Measurements from ENCODE around the gene WNT8B.

WNT8B gene

GRCh38 chr10:100482834-100483185, 20.0 kb downstream of the WNT8B start:
- no peak for TF ChIP-seq ZFX (IDR thresholded peaks at IDR 0.05; ENCODE audit: borderline replicate concordance)
- TF ChIP-seq, protein P1, sequence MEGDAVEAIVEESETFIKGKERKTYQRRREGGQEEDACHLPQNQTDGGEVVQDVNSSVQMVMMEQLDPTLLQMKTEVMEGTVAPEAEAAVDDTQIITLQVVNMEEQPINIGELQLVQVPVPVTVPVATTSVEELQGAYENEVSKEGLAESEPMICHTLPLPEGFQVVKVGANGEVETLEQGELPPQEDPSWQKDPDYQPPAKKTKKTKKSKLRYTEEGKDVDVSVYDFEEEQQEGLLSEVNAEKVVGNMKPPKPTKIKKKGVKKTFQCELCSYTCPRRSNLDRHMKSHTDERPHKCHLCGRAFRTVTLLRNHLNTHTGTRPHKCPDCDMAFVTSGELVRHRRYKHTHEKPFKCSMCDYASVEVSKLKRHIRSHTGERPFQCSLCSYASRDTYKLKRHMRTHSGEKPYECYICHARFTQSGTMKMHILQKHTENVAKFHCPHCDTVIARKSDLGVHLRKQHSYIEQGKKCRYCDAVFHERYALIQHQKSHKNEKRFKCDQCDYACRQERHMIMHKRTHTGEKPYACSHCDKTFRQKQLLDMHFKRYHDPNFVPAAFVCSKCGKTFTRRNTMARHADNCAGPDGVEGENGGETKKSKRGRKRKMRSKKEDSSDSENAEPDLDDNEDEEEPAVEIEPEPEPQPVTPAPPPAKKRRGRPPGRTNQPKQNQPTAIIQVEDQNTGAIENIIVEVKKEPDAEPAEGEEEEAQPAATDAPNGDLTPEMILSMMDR (IDR thresholded peaks at IDR 0.05): peak; percentile 76

DNA sequence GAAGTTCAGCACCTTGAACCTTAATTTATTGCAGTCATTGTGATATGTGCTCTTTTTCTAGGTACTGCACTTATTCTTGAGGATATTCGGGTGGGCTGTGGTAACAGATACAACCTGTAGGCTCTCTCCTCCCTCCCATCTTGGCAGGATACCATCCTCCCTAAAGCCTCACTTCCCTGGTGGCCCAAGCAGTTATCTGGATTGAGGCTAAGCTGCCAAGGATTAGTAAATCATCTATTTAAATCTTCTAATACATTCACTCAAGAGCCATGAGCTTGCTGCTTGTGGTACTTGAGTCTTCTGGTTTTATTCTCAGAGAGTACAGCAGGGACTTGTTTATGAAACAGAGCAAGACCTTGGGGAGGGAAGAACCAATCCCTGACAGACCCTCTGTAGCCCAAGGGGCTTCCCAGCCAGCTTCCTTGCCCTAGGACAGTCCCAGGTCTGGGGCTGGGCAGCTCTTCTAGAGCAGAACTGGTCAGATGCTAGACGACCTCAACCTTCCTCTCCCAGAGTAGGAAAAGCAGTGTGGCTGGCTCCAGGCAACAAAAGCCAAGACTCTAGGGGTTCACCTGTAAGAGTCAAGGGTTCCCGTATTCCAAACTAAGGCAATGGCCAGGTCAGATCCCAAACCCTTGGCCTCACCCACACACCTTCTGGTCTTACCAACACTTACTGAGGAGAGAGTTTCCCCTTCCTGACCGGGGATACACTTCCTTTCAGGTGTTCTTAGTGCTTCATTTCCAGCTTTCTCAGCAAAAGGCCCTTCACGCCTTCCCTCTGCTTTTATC, 21.3 kb downstream of the WNT8B start:
- TF ChIP-seq, protein P1 (IDR thresholded peaks at IDR 0.05): no peak
- TF ChIP-seq ZFX (IDR thresholded peaks at IDR 0.05; ENCODE audit: borderline replicate concordance): no peak

More at GRCh38 chr10:100482834-100483185, 20.0 kb downstream of the WNT8B start:
- peak overlapping the region; percentile 81 for H3K27ac ChIP-seq

DNA sequence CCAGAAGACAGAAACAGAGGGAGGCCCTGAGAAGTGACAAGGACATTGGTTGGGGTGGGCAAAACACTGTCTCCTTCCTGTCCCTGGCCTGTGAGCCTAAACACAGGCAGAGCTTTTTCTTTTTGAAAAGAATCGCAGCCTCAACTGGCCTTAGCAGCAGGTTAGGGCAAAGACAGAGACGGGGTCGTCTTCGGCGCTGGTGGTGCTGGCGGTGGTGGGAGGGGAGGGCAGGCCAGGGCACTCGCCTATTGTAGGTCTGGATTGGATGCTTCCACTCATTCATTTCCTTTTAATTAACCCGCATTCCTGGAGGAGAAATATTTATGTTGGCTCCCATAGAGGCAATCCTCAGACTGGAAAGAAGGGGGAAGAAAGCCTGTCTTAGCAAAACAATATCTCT, 22.6 kb downstream of the WNT8B start:
- no peak overlapping the region for H3K27ac ChIP-seq
- TF ChIP-seq, protein P1 (IDR thresholded peaks at IDR 0.05): no peak
- TF ChIP-seq ZFX (IDR thresholded peaks at IDR 0.05; ENCODE audit: borderline replicate concordance): no peak

More for the DNA sequence above, 21.3 kb downstream of the WNT8B start:
- H3K27ac ChIP-seq: no peak overlapping the region

DNA sequence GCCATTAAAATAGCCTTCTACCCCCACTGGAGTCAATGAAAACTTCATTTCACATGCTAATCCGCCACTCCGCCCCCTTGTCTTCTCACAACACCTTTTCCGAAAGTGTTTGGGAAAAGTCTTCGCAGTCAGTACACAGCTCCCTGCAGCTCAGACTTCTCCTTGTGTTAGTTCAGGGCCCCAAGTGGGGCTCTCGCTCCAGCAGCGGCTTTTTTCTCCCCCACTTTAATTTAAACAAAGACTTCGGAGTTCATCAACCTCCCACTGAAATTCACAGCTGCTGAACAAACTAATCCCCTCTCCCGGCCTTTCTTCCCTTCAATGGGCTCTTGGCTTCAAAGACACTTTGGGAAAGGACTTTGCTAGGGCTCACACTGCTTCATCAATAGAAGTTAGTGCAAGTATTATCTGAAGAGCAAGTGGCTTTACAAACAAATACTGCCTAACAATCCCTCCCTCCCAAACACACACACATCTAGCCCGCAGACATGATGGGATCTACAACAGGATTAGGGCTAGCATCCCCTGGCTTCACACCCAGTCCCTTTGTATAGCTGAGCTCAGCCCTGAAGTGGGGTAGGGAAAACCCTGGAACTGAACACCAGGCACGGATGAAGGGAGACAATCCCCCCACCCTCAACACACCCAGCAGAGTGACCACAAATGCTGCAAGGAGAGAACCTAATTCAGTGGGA, 23.1 kb downstream of the WNT8B start:
- TF ChIP-seq ZFX (IDR thresholded peaks at IDR 0.05; ENCODE audit: borderline replicate concordance): no peak
- TF ChIP-seq, protein P1 (IDR thresholded peaks at IDR 0.05): no peak
- H3K27ac ChIP-seq: no peak overlapping the region

- no peak overlapping the region for H3K27ac ChIP-seq
- TF ChIP-seq, protein P1 (IDR thresholded peaks at IDR 0.05): no peak
- TF ChIP-seq ZFX (IDR thresholded peaks at IDR 0.05; ENCODE audit: borderline replicate concordance): no peak
Measured at GRCh38 chr10:100487529-100487928, 24.7 kb downstream of the WNT8B start.

DNA sequence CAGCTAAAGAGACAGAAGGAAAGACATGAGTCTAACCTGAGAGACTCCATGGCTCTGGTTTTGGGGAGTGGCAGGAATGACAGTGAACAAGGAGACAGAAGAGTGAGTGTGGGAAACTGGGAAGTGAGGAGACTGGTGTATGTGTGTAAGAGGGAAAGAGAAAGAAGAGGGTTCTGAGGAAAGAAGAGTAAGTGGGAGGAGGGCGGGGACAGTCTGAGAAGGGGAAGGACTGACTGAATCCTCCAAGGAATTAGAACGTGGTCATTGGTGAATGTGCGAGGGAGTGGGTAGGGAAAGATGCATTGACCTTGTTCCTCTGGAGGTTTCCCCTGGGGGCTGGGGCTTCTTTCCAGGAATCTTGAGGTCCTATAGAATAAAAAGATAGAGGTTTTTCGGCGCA, 26.6 kb downstream of the WNT8B start:
- no peak overlapping the region for H3K27ac ChIP-seq
- TF ChIP-seq, protein P1 (IDR thresholded peaks at IDR 0.05): no peak
- no peak for TF ChIP-seq ZFX (IDR thresholded peaks at IDR 0.05; ENCODE audit: borderline replicate concordance)

GRCh38 chr10:100490531-100490930, 27.7 kb downstream of the WNT8B start:
- TF ChIP-seq, protein P1 (IDR thresholded peaks at IDR 0.05): no peak
- no peak for TF ChIP-seq ZFX (IDR thresholded peaks at IDR 0.05; ENCODE audit: borderline replicate concordance)
- H3K27ac ChIP-seq: no peak overlapping the region

Measured in 22Rv1 (cell line).